NCI-H2107 (cell line): ENCODE measurements around the gene FADS3.
"Not testable (repeated sequence)": the region's sequence is repeated elsewhere in the genome, so short reads cannot be mapped to it uniquely, and the experiment has no call there.

Experiments used
- DNase-seq: peaks from one replicate; lab custom pipeline; 2025; lab: John Stamatoyannopoulos, UW

Gene FADS3

GRCh38 chr11:61897387-61898246, 6.3 kb upstream of the FADS3 start:
- DNase-seq = peak; percentile 75

GRCh38 chr11:61896665-61897386, 5.5 kb upstream of the FADS3 start:
- DNase-seq = no peak

GRCh38 chr11:61895718-61896059, 4.3 kb upstream of the FADS3 start:
- no peak for DNase-seq

- DNase-seq = no peak
Measured at GRCh38 chr11:61895046-61895717, 3.8 kb upstream of the FADS3 start.

GRCh38 chr11:61893981-61894380, 2.6 kb upstream of the FADS3 start:
- no peak for DNase-seq

- DNase-seq = no peak
Measured at GRCh38 chr11:61892085-61892370, 683 bp upstream of the FADS3 start.

GRCh38 chr11:61890529-61891330, 615 bp downstream of the FADS3 start:
- DNase-seq = no peak

GRCh38 chr11:61889831-61890230, 1.5 kb downstream of the FADS3 start:
- DNase-seq = no peak

GRCh38 chr11:61888590-61888989, 2.8 kb downstream of the FADS3 start:
- DNase-seq = no peak

GRCh38 chr11:61887839-61888494, 3.4 kb downstream of the FADS3 start:
- DNase-seq = no peak

GRCh38 chr11:61886643-61887042, 4.7 kb downstream of the FADS3 start:
- no peak for DNase-seq

- no peak for DNase-seq
Measured at GRCh38 chr11:61885784-61886580, 5.4 kb downstream of the FADS3 start.

GRCh38 chr11:61885166-61885778, 6.1 kb downstream of the FADS3 start:
- peak; percentile 23 for DNase-seq

- no peak for DNase-seq
Measured at GRCh38 chr11:61883947-61884346, 7.4 kb downstream of the FADS3 start.

GRCh38 chr11:61883327-61883726, 8.0 kb downstream of the FADS3 start:
- no peak for DNase-seq

GRCh38 chr11:61882879-61883278, 8.5 kb downstream of the FADS3 start:
- no peak for DNase-seq

GRCh38 chr11:61882267-61882666, 9.1 kb downstream of the FADS3 start:
- DNase-seq = not testable (repeated sequence)

- DNase-seq = no peak
Measured at GRCh38 chr11:61881397-61881796, 9.9 kb downstream of the FADS3 start.

- DNase-seq = no peak
Measured at GRCh38 chr11:61880454-61880853, 10.9 kb downstream of the FADS3 start.

GRCh38 chr11:61880031-61880430, 11.3 kb downstream of the FADS3 start:
- DNase-seq = no peak
